ENCODE data around the gene SKI. TPM values are rescaled to one million over a fixed set of nuclear protein-coding genes. Genes with fewer than 3 reads are reported as not detected.

Gene SKI
- total and polyA plus RNA-seq, 9 of the 15 experiments (the other 6 are each of a cell fraction or from before 2014, with no cell fraction given), result 0.10 to 60.5 (median 4.6) TPM

- no peak overlapping the region for H3K4me2 ChIP-seq (ENCODE audit: insufficient read depth, low read length)
- intact Hi-C loops (cut with micrococcal nuclease), result no loop called here
- FAIRE-seq (no peak), ATAC-seq (no peak), DNase-seq (ENCODE audit: extremely low read depth in 1 of 4, low spot score in 3 of 4) (no peak)
- H3K9me3 ChIP-seq (replicated peaks; ENCODE audit: control insufficient read depth, insufficient read depth, low read depth, low read length), result peaks cover 14% of the 10 kb centered on the region
- WGBS (ENCODE audit: insufficient coverage, low coverage, missing lambda C conversion rate), result 86% methylated on average over 9 of the region's 9 CpGs
- peaks cover 26% of the 10 kb centered on the region for H4K20me1 ChIP-seq (replicated peaks; ENCODE audit: control insufficient read depth, insufficient read depth, low read length)
- H3K4me1 ChIP-seq (replicated peaks in 1 of 2; ENCODE audit: control insufficient read depth in 2 of 2, insufficient read depth in 2 of 2, low read length in 2 of 2), result peaks cover 20 to 35% of the 10 kb centered on the region in 2 experiments
- in situ Hi-C loops (cut with MboI), result no loop called here
- H3K36me3 ChIP-seq (ENCODE audit: control insufficient read depth, insufficient read depth, low read length), result peaks cover 5% of the 10 kb centered on the region; the same call in 2 of the 3 replicates
- CTCF ChIA-PET (ENCODE audit: low intra/inter-chr PET ratio), result no interaction called here
- no peak overlapping the region for H3K4me3 ChIP-seq
- no peaks in the 10 kb centered on the region for H3K27me3 ChIP-seq (ENCODE audit: control insufficient read depth in 2 of 2, insufficient read depth in 2 of 2, low read length in 2 of 2)
- POLR2A ChIA-PET, result interaction anchor here (0.6 kb wide), 1 partner anchor 41 kb away, joined by 3 read pairs; no protein-coding TSS in a partner anchor
- H3K79me2 ChIP-seq (ENCODE audit: control insufficient read depth, insufficient read depth, low read length), result peaks cover 98% of the 10 kb centered on the region
- peaks cover 16% of the 10 kb centered on the region for H3K9me1 ChIP-seq (ENCODE audit: control insufficient read depth, insufficient read depth, low read length)
- H3K9ac ChIP-seq (ENCODE audit: insufficient read depth in 1 of 2, low read depth in 2 of 2, low read length in 2 of 2), result no peak overlapping the region; a peak in 1 of 4 replicates
- H3K27ac ChIP-seq (ENCODE audit: extremely low read depth, low read depth, low read length), result no peak overlapping the region
- no TSS peak for BruUV-seq (replicated peaks)
- H2AFZ ChIP-seq (ENCODE audit: low read depth, low read length), result no peak overlapping the region
- no peak for TF ChIP-seq ARNT (IDR thresholded peaks at IDR 0.05)
- TF ChIP-seq E4F1 (CRISPR knock-in tag; IDR thresholded peaks at IDR 0.05; ENCODE audit: borderline replicate concordance), result no peak
- TF ChIP-seq DMBX1 (CRISPR knock-in tag; IDR thresholded peaks at IDR 0.05; ENCODE audit: borderline replicate concordance), result no peak
- no peak for TF ChIP-seq ZNF280A (IDR thresholded peaks at IDR 0.05; ENCODE audit: low read depth, partially characterized antibody)
- TF ChIP-seq L3MBTL2 (IDR thresholded peaks at IDR 0.05), result no peak
- no peak for TF ChIP-seq HOXB6 (CRISPR knock-in tag; IDR thresholded peaks at IDR 0.05; ENCODE audit: borderline replicate concordance)
- no peak for TF ChIP-seq ZNF436 (CRISPR knock-in tag; IDR thresholded peaks at IDR 0.05)
- TF ChIP-seq ATF7 (IDR thresholded peaks at IDR 0.05), result no peak
- TF ChIP-seq SMAD4 (CRISPR knock-in tag; conservative IDR thresholded peaks at IDR 0.05), result no peak
- no peak for TF ChIP-seq ARID3B (CRISPR knock-in tag; IDR thresholded peaks at IDR 0.05; ENCODE audit: borderline replicate concordance)
- no peak for TF ChIP-seq ZNF444 (CRISPR knock-in tag; IDR thresholded peaks at IDR 0.05)
- no peak for TF ChIP-seq MAX (CRISPR knock-in tag; IDR thresholded peaks at IDR 0.05)
- TF ChIP-seq CTBP1 (IDR thresholded peaks at IDR 0.05; ENCODE audit: borderline replicate concordance), result no peak
- TF ChIP-seq FOXA3 (CRISPR knock-in tag; conservative IDR thresholded peaks at IDR 0.05 in 1 of 2, IDR thresholded peaks at IDR 0.05 in 1 of 2), result no peak
- TF ChIP-seq ZNF445 (CRISPR knock-in tag; IDR thresholded peaks at IDR 0.05; ENCODE audit: low read depth), result no peak
- no peak for TF ChIP-seq FOXJ2 (tag; IDR thresholded peaks at IDR 0.05)
- TF ChIP-seq BMI1 (IDR thresholded peaks at IDR 0.05; ENCODE audit: low read length), result no peak
- no peak for TF ChIP-seq MYNN (IDR thresholded peaks at IDR 0.05)
- no peak for TF ChIP-seq MYNN (CRISPR knock-in tag; IDR thresholded peaks at IDR 0.05)
These were observed 30.9 kb downstream of the SKI start for GRCh38 chr1:2258996-2259395.

All from K562 (cell line).